AML-193 (cell line): ENCODE data around the gene SHROOM1.
"Not testable (repeated sequence)": the region's sequence is repeated elsewhere in the genome, so short reads cannot be mapped to it uniquely, and the experiment has no call there.

Experiments used
- DNase-seq, 2 experiments: peaks; one replicate each; lab custom pipeline; 2025; lab: John Stamatoyannopoulos, UW

The SHROOM1 gene

GRCh38 chr5:132830436-132831094 is at the start of gene SHROOM1:
Gene SHROOM1 (minus strand): TSS chr5:132830647. CDS start chr5:132826140, 4,507 bp downstream.
- no peak for DNase-seq

- no peak for DNase-seq
Measured at GRCh38 chr5:132877938-132878337, 47.5 kb upstream of the SHROOM1 start.

GRCh38 chr5:132877466-132877865 is 47.0 kb upstream of the SHROOM1 start:
- no peak for DNase-seq

- no peak for DNase-seq
Measured at GRCh38 chr5:132876020-132876759, 45.7 kb upstream of the SHROOM1 start.

- DNase-seq, result no peak
Measured at GRCh38 chr5:132873930-132874271, 43.5 kb upstream of the SHROOM1 start.

GRCh38 chr5:132873119-132873929 is 42.9 kb upstream of the SHROOM1 start, which contains the start of gene LEAP2:
Gene LEAP2 (plus strand): TSS chr5:132873668. CDS start chr5:132873695, 27 bp downstream.
- DNase-seq, result no peak

GRCh38 chr5:132872788-132873118 is 42.3 kb upstream of the SHROOM1 start:
- no peak for DNase-seq

- no peak for DNase-seq
Measured at GRCh38 chr5:132871459-132872284, 41.2 kb upstream of the SHROOM1 start.

GRCh38 chr5:132870801-132871200 is 40.4 kb upstream of the SHROOM1 start:
- no peak for DNase-seq

- no peak for DNase-seq
Measured at GRCh38 chr5:132868754-132869153, 38.3 kb upstream of the SHROOM1 start.

GRCh38 chr5:132867046-132867451 is 36.6 kb upstream of the SHROOM1 start:
- no peak for DNase-seq

- DNase-seq, result peak; percentile 97 to 98
Measured at GRCh38 chr5:132866342-132867045, 36.0 kb upstream of the SHROOM1 start, which contains the start of the genes GDF9 and UQCRQ. Gene GDF9 (minus strand): TSS chr5:132866469. CDS start chr5:132864533, 1,936 bp downstream. Gene UQCRQ (plus strand): TSS chr5:132866642. CDS start chr5:132866882, 240 bp downstream.

- no peak for DNase-seq
Measured at GRCh38 chr5:132865668-132866341, 35.4 kb upstream of the SHROOM1 start.

- DNase-seq, result no peak
Measured at GRCh38 chr5:132860742-132861141, 30.3 kb upstream of the SHROOM1 start.

GRCh38 chr5:132859889-132860437 is 29.5 kb upstream of the SHROOM1 start:
- no peak for DNase-seq

- no peak for DNase-seq
Measured at GRCh38 chr5:132856011-132856410, 25.6 kb upstream of the SHROOM1 start.

GRCh38 chr5:132854992-132855391 is 24.5 kb upstream of the SHROOM1 start:
- not testable (repeated sequence) for DNase-seq

GRCh38 chr5:132854301-132854700 is 23.9 kb upstream of the SHROOM1 start:
- DNase-seq, result no peak

GRCh38 chr5:132853790-132854189 is 23.3 kb upstream of the SHROOM1 start:
- DNase-seq, result no peak

- no peak for DNase-seq
Measured at GRCh38 chr5:132853323-132853722, 22.9 kb upstream of the SHROOM1 start.
